GM12874 (cell line): ENCODE measurements around the gene KIF3C.

Experiments used
- CTCF ChIP-seq: IDR thresholded peaks from 2 replicates; pipeline ENCODE4 v1.5.1; 2011; ENCODE audit warnings: low read depth, mild to moderate bottlenecking, control low read depth, low read length, moderate library complexity; ENCODE audit not compliant: insufficient read depth

Gene KIF3C

DNA sequence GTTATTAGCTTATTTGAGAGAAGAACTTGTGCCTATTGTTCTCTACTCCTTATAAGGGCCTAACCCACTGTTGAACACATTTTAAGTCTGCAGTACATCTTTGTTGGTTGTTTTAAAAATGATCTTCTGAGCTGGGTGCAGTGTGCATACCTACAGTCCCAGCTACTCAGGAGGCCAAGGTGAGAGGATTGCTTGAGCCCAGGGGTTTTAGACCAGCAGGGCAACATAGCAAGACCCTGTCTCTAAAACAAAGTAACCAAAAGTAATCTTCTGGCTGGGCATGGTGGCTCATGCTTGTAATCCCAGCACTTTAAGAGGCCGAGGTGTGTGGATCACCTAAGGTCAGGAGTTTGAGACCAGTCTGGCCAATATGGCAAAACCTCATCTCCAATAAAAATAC, 25.8 kb upstream of the KIF3C start:
- no peak for TF ChIP-seq CTCF

DNA sequence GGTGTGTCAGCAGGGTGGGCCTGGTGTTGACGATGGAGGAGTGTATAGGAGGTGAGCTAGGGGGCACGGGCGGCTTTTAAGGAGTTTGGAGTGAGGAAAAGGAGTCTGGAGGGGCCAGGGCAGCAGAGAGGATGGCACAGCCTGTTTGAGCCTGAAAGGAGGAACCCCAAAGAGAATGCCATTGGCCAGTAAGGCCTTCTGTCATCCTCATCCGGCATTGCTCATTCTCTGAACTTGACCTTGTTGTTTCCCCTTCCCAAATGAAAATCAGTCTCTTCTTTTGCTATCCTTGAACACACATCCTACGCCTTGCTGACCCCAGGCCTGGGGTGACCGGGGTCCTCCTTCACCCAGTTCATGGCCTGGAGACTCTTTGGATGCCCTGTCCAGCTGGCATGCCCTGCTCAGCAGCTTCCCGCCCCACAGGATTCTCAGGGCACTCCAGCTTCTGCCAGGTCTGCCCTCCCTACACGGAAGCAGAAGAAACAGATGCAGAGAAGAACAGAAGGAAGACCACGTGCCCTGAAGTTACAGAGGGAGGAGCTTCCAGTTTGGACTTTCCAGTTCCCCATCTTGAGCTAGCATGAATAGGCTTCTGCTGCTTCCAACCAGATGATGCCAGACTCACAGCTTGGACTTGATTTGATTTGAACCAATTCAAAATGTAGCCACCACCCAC, 20.5 kb upstream of the KIF3C start:
- TF ChIP-seq CTCF, result no peak

- TF ChIP-seq CTCF, result no peak
Measured at GRCh38 chr2:26001743-26002351, 19.6 kb upstream of the KIF3C start.

DNA sequence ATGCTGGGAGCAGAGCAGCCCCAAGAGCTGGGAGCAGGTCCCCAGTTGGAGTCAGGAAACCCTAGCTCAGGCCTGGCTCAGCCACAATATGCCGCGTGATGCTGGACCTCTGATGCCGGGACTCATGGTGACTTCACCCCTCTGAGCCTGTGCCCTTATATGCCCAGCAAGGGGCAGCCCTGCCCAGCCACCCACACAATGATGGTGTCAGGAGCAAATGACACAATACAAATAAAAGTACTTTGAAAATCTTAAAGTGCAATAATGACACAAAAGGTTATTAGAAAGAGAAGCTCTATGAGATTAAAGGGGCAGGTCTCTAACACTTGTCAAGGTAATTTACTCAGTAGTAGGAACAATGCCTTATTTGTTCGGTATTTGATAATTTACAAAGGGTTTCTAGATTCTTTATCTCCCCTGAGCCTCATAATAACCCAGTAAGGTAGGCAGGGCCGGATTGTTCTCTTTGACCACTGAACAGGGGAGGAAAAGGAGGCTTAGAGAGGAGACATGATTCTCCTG, 18.3 kb upstream of the KIF3C start:
- no peak for TF ChIP-seq CTCF

DNA sequence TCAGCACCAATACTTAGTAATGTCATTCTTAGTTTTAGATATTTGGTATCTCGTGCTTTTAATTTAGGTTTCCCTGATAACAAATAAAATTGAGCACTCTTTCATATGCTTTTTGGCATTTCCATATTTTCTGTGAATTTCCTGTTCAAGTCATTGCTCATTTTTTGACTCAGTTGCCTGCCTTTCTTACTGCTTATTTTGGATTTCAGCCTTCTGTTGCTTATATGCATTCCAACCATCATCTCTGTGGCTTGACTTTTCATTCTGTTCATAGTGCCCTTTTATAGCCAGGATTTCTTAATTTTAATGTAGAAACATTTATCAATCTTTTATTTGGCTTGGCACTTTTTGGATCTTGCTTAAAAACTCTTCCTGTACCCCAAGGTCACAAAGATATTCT, 14.5 kb upstream of the KIF3C start:
- no peak for TF ChIP-seq CTCF

DNA sequence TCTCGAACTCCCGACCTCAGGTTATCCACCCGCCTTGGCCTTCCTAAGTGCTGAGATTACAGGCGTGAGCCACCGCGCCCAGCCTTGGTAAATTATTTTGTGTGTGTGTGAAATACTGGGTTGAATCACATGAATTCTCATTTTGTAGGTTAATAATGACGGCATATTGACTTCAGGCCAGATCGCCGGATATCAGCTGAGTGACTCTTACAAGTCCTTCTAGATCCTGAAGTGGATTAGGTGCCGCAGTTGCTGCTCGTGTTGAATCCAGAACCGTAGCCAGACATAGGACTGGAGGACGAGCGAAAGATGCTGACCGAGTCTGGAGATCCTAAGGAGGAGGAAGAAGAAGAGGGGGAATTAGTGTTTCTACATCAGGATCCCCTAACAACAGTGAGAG, 12.2 kb upstream of the KIF3C start:
- TF ChIP-seq CTCF, result no peak

GRCh38 chr2:25993049-25993448, 10.8 kb upstream of the KIF3C start:
- no peak for TF ChIP-seq CTCF
